CD8-positive, alpha-beta memory T cell (primary cell): ENCODE measurements around the gene CACNA1G. TPM values are rescaled to one million over a fixed set of nuclear protein-coding genes. Genes with fewer than 3 reads are reported as not detected.

ENCODE experiments used
- CTCF ChIA-PET: fragments of 350-600 bp; sonication (Branson Sonifier 250); formaldehyde crosslinking; loops from one replicate; lab custom pipeline; 2021; ENCODE audit warnings: antibody characterized with exemption; lab: Charles Lee
- POLR2A ChIA-PET: fragments of 350-600 bp; sonication (Branson Sonifier 250); formaldehyde crosslinking; loops from one replicate; lab custom pipeline; 2021; ENCODE audit warnings: antibody characterized with exemption; lab: Charles Lee
- DNase-seq, 5 donors: peaks; one replicate each; pipeline versions ENCODE4 v3.0.0 to v3.0.0-alpha.2; 2020 to 2022; ENCODE audit warnings: mixed read lengths in 1 of 5
- H3K27ac ChIP-seq: one replicate; pipeline ENCODE4 v1.7.0; 2013; ENCODE audit warnings: low read depth, mild to moderate bottlenecking, low read length, moderate library complexity
- H3K27me3 ChIP-seq: 2 replicates; pipeline ENCODE4 v1.7.0; 2013; ENCODE audit warnings: low read length, mild to moderate bottlenecking; ENCODE audit not compliant: insufficient read depth, poor library complexity, severe bottlenecking
- H3K36me3 ChIP-seq: 2 replicates; pipeline ENCODE4 v1.7.0; 2013; ENCODE audit warnings: mild to moderate bottlenecking, low read length, moderate library complexity; ENCODE audit not compliant: insufficient read depth
- H3K4me1 ChIP-seq: 2 replicates; pipeline ENCODE4 v1.7.0; 2013; ENCODE audit warnings: mild to moderate bottlenecking, low read length, moderate library complexity; ENCODE audit not compliant: insufficient read depth
- H3K4me3 ChIP-seq: 2 replicates; pipeline ENCODE4 v1.7.0; 2013; ENCODE audit warnings: mild to moderate bottlenecking, low read length
- H3K9me3 ChIP-seq: 2 replicates; pipeline ENCODE4 v1.7.0; 2013; ENCODE audit warnings: mild to moderate bottlenecking, low read length
- H3K27ac Mint-ChIP-seq, 8 donors: one replicate each; pipeline ENCODE4 v1.8.0; 2020 to 2021; ENCODE audit warnings: mixed read lengths in 8 of 8, mild to moderate bottlenecking in 6 of 8, inconsistent platforms in 3 of 8, moderate library complexity in 3 of 8
- H3K27me3 Mint-ChIP-seq, 2 donors: one replicate each; pipeline ENCODE4 v1.8.0; 2020 to 2021; ENCODE audit warnings: mixed read lengths in 2 of 2, mild to moderate bottlenecking in 1 of 2, moderate library complexity in 1 of 2
- H3K36me3 Mint-ChIP-seq, 3 donors: one replicate each; pipeline ENCODE4 v1.8.0; 2020 to 2021; ENCODE audit warnings: mixed read lengths in 3 of 3, inconsistent platforms in 1 of 3, mild to moderate bottlenecking in 1 of 3
- H3K4me1 Mint-ChIP-seq, 3 donors: one replicate each; pipeline ENCODE4 v1.8.0; 2020 to 2021; ENCODE audit warnings: mixed read lengths in 3 of 3, inconsistent platforms in 1 of 3, mild to moderate bottlenecking in 1 of 3
- H3K4me3 Mint-ChIP-seq, 7 donors: one replicate each; pipeline ENCODE4 v1.8.0; 2020 to 2021; ENCODE audit warnings: mixed read lengths in 7 of 7, mild to moderate bottlenecking in 6 of 7, moderate library complexity in 4 of 7, inconsistent platforms in 2 of 7
- H3K9me3 Mint-ChIP-seq, 5 donors: one replicate each; pipeline ENCODE4 v1.8.0; 2020 to 2022; ENCODE audit warnings: mixed read lengths in 5 of 5, mild to moderate bottlenecking in 3 of 5, moderate library complexity in 2 of 5, inconsistent platforms in 1 of 5
- polyA plus RNA-seq: library from polyadenylated mRNA; unstranded; fragments of 300-500 nt; fragmentation: Illumina TruSeq; gene quantifications from one replicate; pipeline ENCODE4 v1.2.3, GENCODE V29; 2021
- total RNA-seq, 2 experiments: library from RNA; stranded (reverse); gene quantifications; one replicate each; pipeline ENCODE4 v1.2.3, GENCODE V29; 2021

Gene CACNA1G
- total and polyA plus RNA-seq, 3 experiments from 2014 or later, result 0.07 TPM; not detected in 2

DNA sequence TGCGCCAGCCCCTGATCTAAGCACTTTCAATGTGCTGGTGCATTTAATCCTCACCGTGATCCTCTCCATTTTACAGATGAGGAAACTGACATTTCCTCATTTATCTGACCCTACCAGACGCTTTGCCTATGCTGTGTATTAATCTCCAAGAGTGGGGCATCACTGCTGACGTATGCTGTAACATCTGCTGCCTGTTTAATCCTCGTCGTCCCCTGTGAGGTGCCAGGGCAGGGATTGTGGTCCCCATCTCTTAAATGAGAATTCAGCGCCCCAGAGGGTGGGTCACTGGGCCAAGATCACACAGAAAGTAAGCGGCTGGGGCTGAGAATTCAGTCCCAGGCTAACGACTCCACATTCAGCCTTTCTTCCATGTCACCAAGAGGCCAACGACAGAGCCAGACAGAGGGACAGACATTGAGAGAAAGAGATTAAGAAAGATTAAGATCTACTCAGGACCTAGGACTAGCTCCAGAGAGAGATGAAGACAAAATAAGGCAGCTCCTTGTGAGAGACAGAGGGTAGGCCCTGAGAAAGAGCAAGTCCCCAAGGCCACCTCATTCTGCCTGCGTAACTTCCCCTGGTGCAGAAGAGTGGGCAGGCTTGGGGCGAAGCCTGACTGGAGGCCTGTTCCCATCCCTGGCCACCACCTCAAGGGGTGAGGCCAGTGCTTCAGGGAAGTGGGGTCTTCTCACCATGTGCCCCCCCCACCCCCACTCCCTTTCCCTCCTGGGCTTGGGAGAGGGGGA, 13.5 kb downstream of the CACNA1G start:
- H3K4me3 ChIP-seq, result no peak overlapping the region
- no peak overlapping the region for H3K27ac ChIP-seq
- H3K27ac Mint-ChIP-seq, result no peak overlapping the region
- peaks cover 18 to 31% of the 10 kb centered on the region in 2 donors for H3K27me3 Mint-ChIP-seq
- H3K9me3 Mint-ChIP-seq, result no peaks in the 10 kb centered on the region
- DNase-seq, result no peak
- H3K36me3 ChIP-seq, result no peaks in the 10 kb centered on the region
- no peaks in the 10 kb centered on the region for H3K4me1 Mint-ChIP-seq
- H3K4me3 Mint-ChIP-seq, result no peak overlapping the region
- no peaks in the 10 kb centered on the region for H3K27me3 ChIP-seq
- no peaks in the 10 kb centered on the region for H3K36me3 Mint-ChIP-seq
- POLR2A ChIA-PET, result no interaction called here
- CTCF ChIA-PET, result interaction anchor here (1.0 kb wide), 1 partner anchor 27 kb away, joined by 3 read pairs; the partner anchor contains the start of gene SPATA20
- H3K9me3 ChIP-seq, result no peaks in the 10 kb centered on the region
- H3K4me1 ChIP-seq, result no peaks in the 10 kb centered on the region

DNA sequence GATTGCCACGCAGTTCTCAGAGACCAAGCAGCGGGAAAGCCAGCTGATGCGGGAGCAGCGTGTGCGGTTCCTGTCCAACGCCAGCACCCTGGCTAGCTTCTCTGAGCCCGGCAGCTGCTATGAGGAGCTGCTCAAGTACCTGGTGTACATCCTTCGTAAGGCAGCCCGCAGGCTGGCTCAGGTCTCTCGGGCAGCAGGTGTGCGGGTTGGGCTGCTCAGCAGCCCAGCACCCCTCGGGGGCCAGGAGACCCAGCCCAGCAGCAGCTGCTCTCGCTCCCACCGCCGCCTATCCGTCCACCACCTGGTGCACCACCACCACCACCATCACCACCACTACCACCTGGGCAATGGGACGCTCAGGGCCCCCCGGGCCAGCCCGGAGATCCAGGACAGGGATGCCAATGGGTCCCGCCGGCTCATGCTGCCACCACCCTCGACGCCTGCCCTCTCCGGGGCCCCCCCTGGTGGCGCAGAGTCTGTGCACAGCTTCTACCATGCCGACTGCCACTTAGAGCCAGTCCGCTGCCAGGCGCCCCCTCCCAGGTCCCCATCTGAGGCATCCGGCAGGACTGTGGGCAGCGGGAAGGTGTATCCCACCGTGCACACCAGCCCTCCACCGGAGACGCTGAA, 15.2 kb downstream of the CACNA1G start:
- Histone ChIP-seq H3K9me3 (no peaks in the 10 kb centered on the region), H3K27ac (no peak overlapping the region), H3K4me3 (no peak overlapping the region), H3K27me3 (no peaks in the 10 kb centered on the region), H3K36me3 (no peaks in the 10 kb centered on the region), H3K4me1 (no peaks in the 10 kb centered on the region)
- Mint-ChIP-seq H3K4me1 (no peaks in the 10 kb centered on the region), H3K4me3 (no peak overlapping the region), H3K27me3 (peaks cover 20 to 31% of the 10 kb centered on the region in 2 donors), H3K9me3 (no peaks in the 10 kb centered on the region), H3K27ac (no peak overlapping the region), H3K36me3 (no peaks in the 10 kb centered on the region)
- CTCF ChIA-PET, result interaction anchor here (1.5 kb wide), 1 partner anchor 13 kb away, joined by 4 read pairs; no protein-coding TSS in a partner anchor
- DNase-seq, result no peak
- POLR2A ChIA-PET, result no interaction called here

DNA sequence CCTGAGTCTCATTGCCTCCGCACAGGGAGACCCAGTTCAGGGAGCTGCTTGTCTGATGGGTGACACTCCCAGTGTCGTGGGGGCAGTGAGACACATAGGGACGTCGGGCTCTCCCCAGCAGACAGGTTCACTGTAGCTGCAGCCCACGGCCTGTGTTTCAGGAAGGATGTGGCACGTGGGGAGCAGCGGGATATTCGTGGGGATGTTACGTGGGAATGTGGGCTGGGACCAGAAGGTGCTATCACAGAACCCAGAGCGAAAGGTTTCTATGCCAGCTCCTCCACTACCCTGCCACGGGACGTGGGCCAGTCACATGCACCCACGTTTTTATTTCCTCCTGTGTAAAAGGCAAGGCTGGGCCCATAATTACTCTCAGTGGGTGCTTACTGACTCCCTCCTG, 16.3 kb downstream of the CACNA1G start:
- DNase-seq, result no peak
- Histone ChIP-seq H3K9me3 (no peaks in the 10 kb centered on the region), H3K36me3 (no peaks in the 10 kb centered on the region), H3K4me3 (no peak overlapping the region), H3K4me1 (no peaks in the 10 kb centered on the region), H3K27me3 (no peaks in the 10 kb centered on the region), H3K27ac (no peak overlapping the region)
- H3K4me1 Mint-ChIP-seq, result no peaks in the 10 kb centered on the region
- CTCF ChIA-PET, result no interaction called here
- no peak overlapping the region for H3K27ac Mint-ChIP-seq
- no peaks in the 10 kb centered on the region for H3K9me3 Mint-ChIP-seq
- no peaks in the 10 kb centered on the region for H3K36me3 Mint-ChIP-seq
- POLR2A ChIA-PET, result no interaction called here
- no peak overlapping the region for H3K4me3 Mint-ChIP-seq
- H3K27me3 Mint-ChIP-seq, result peaks cover 18 to 27% of the 10 kb centered on the region in 2 donors

DNA sequence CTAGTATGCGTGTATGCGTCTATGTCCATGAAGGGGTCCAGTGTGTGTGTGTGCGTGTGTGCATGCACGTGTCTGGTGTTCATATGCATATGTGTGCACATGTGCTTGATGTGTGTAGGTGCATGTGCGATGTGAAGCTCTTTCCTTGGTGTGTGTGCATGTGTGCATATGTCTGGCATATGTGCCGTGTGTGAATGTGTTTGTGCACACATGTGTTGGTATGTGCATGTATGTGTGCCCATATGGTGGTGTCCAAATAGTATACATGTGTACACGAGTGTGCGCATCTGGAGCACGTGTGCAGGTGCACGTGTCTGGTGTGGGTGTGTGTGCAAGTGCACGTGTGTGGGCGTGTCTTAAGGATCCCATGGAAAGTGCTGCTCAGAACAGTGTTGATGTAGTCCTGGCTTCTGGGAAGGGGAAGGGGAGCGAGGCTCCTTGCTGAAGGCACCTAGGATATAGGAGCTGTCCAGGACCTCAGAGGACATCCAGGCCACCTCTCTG, 17.0 kb downstream of the CACNA1G start:
- no peaks in the 10 kb centered on the region for H3K9me3 ChIP-seq
- no peaks in the 10 kb centered on the region for H3K36me3 ChIP-seq
- H3K27ac ChIP-seq, result no peak overlapping the region
- H3K9me3 Mint-ChIP-seq, result no peaks in the 10 kb centered on the region
- CTCF ChIA-PET, result no interaction called here
- H3K4me1 Mint-ChIP-seq, result no peaks in the 10 kb centered on the region
- DNase-seq, result no peak
- peaks cover 19 to 29% of the 10 kb centered on the region in 2 donors for H3K27me3 Mint-ChIP-seq
- H3K4me3 ChIP-seq, result no peak overlapping the region
- no peaks in the 10 kb centered on the region for H3K36me3 Mint-ChIP-seq
- no peaks in the 10 kb centered on the region for H3K27me3 ChIP-seq
- no peaks in the 10 kb centered on the region for H3K4me1 ChIP-seq
- H3K4me3 Mint-ChIP-seq, result no peak overlapping the region
- POLR2A ChIA-PET, result no interaction called here
- H3K27ac Mint-ChIP-seq, result no peak overlapping the region

DNA sequence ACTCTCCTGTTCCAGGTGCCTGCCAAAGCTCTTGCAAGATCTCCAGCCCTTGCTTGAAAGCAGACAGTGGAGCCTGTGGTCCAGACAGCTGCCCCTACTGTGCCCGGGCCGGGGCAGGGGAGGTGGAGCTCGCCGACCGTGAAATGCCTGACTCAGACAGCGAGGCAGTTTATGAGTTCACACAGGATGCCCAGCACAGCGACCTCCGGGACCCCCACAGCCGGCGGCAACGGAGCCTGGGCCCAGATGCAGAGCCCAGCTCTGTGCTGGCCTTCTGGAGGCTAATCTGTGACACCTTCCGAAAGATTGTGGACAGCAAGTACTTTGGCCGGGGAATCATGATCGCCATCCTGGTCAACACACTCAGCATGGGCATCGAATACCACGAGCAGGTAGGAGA, 17.7 kb downstream of the CACNA1G start:
- H3K27me3 ChIP-seq, result no peaks in the 10 kb centered on the region
- peaks cover 19 to 32% of the 10 kb centered on the region in 2 donors for H3K27me3 Mint-ChIP-seq
- no peak overlapping the region for H3K4me3 Mint-ChIP-seq
- no peaks in the 10 kb centered on the region for H3K9me3 Mint-ChIP-seq
- H3K27ac ChIP-seq, result no peak overlapping the region
- H3K4me1 Mint-ChIP-seq, result no peaks in the 10 kb centered on the region
- CTCF ChIA-PET, result no interaction called here
- DNase-seq, result no peak
- no peaks in the 10 kb centered on the region for H3K4me1 ChIP-seq
- H3K27ac Mint-ChIP-seq, result no peak overlapping the region
- H3K9me3 ChIP-seq, result no peaks in the 10 kb centered on the region
- H3K4me3 ChIP-seq, result no peak overlapping the region
- no peaks in the 10 kb centered on the region for H3K36me3 ChIP-seq
- no peaks in the 10 kb centered on the region for H3K36me3 Mint-ChIP-seq
- POLR2A ChIA-PET, result no interaction called here

DNA sequence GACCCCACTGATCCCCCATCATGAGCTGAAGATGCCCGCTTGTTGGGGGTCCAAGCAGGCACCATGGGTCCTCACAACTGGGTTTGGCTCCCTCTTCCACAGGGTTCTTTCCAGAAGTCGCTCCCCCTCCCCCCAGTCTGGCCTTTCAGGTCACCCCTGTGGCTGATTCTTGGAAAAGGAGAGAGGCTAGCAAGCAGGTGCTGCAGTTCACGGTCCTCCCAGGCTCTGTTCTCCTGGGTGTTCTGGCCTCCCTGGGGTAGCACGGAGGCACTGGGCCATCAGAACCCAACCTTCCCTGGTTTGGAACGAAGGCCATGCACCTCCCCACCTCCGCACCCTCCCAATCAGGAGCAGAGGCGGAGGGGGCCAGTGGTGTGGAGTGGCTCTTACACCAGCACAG, 18.9 kb downstream of the CACNA1G start:
- Mint-ChIP-seq H3K4me3 (no peak overlapping the region), H3K36me3 (no peaks in the 10 kb centered on the region), H3K27me3 (peaks cover 17 to 32% of the 10 kb centered on the region in 2 donors), H3K27ac (no peak overlapping the region), H3K4me1 (no peaks in the 10 kb centered on the region), H3K9me3 (no peaks in the 10 kb centered on the region)
- no peak for DNase-seq
- Histone ChIP-seq H3K4me3 (no peak overlapping the region), H3K27me3 (no peaks in the 10 kb centered on the region), H3K27ac (no peak overlapping the region), H3K4me1 (no peaks in the 10 kb centered on the region), H3K36me3 (no peaks in the 10 kb centered on the region), H3K9me3 (no peaks in the 10 kb centered on the region)
- ChIA-PET POLR2A (no interaction called here), CTCF (no interaction called here)

DNA sequence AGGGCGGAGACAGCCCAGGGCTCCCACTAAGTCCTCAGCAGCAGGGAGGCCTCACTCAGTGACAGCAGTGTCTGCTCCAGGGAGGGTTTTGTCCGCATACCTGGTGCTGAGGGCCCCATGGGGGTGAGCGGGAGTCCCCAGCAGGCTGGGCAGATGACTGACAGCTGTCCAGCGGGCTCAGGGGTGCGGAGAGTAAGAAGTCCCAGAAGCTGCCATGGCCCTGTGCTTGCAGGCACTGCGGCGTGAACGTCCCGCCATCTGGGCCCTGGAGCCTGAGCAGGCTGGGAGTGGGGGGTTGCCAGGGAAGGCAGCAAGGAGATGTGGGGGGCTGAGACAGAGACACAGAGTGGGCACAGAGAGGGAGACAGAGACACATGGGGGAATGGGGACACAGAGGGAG, 20.1 kb downstream of the CACNA1G start:
- Mint-ChIP-seq H3K4me3 (no peak overlapping the region), H3K9me3 (no peaks in the 10 kb centered on the region), H3K36me3 (no peaks in the 10 kb centered on the region), H3K4me1 (no peaks in the 10 kb centered on the region), H3K27me3 (peaks cover 17 to 32% of the 10 kb centered on the region in 2 donors), H3K27ac (no peak overlapping the region)
- Histone ChIP-seq H3K9me3 (no peaks in the 10 kb centered on the region), H3K4me3 (no peak overlapping the region), H3K4me1 (no peaks in the 10 kb centered on the region), H3K36me3 (no peaks in the 10 kb centered on the region), H3K27ac (no peak overlapping the region), H3K27me3 (no peaks in the 10 kb centered on the region)
- ChIA-PET POLR2A (no interaction called here), CTCF (no interaction called here)
- DNase-seq, result no peak

DNA sequence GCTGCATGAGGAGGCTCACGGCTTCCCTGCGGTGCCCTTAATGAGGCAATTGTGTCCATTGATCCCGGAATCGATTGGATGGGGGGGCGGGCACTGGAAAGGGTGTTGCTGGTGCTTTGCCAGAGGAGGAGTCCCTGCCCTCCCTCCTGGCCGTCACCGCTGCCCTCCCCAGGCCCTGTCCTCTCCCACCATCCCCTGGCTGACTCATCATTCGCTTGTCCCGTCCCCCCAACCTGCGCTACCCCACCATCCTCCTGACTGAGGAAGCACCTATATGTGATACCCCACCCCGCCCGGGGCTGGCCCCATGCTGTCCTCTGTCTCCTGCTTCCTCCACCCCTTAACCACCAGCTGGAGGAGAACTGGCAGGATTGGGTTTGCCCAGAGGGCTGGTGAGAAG, 20.8 kb downstream of the CACNA1G start:
- no peaks in the 10 kb centered on the region for H3K4me1 Mint-ChIP-seq

More for the DNA sequence above, 20.8 kb downstream of the CACNA1G start:
- no peaks in the 10 kb centered on the region for H3K4me1 ChIP-seq
- H3K9me3 Mint-ChIP-seq, result no peaks in the 10 kb centered on the region
- no peaks in the 10 kb centered on the region for H3K36me3 Mint-ChIP-seq
- no peaks in the 10 kb centered on the region for H3K36me3 ChIP-seq
- no peak overlapping the region for H3K27ac ChIP-seq
- CTCF ChIA-PET, result no interaction called here
- H3K27ac Mint-ChIP-seq, result peak overlapping the region in 1 of 8 donors; percentile 61
- H3K27me3 Mint-ChIP-seq, result peaks cover 17 to 32% of the 10 kb centered on the region in 2 donors
- POLR2A ChIA-PET, result no interaction called here
- H3K4me3 ChIP-seq, result no peak overlapping the region
- H3K27me3 ChIP-seq, result no peaks in the 10 kb centered on the region
- H3K4me3 Mint-ChIP-seq, result no peak overlapping the region
- no peaks in the 10 kb centered on the region for H3K9me3 ChIP-seq
- no peak for DNase-seq
